PFSK-1 (cell line): ENCODE measurements around the gene ADGRF3.

ENCODE experiments used
- REST ChIP-seq, 2 experiments: IDR thresholded peaks; 2 replicates each; pipeline versions ENCODE4 v1.6.1 to v1.8.0; 2011 to 2012; ENCODE audit warnings: low read depth in 2 of 2, low read length in 2 of 2, control low read depth in 1 of 2, inconsistent platforms in 1 of 2, mild to moderate bottlenecking in 1 of 2, moderate library complexity in 1 of 2; ENCODE audit not compliant: insufficient read depth in 1 of 2
- SIN3A ChIP-seq: IDR thresholded peaks from 2 replicates; pipeline ENCODE4 v1.6.1; 2012; ENCODE audit warnings: mild to moderate bottlenecking, low read length, moderate library complexity, borderline replicate concordance; ENCODE audit not compliant: insufficient read depth
- TAF1 ChIP-seq: IDR thresholded peaks from 2 replicates; pipeline ENCODE4 v1.6.1; 2012; ENCODE audit warnings: low read length, control low read depth, borderline replicate concordance; ENCODE audit not compliant: insufficient read depth

DNA sequence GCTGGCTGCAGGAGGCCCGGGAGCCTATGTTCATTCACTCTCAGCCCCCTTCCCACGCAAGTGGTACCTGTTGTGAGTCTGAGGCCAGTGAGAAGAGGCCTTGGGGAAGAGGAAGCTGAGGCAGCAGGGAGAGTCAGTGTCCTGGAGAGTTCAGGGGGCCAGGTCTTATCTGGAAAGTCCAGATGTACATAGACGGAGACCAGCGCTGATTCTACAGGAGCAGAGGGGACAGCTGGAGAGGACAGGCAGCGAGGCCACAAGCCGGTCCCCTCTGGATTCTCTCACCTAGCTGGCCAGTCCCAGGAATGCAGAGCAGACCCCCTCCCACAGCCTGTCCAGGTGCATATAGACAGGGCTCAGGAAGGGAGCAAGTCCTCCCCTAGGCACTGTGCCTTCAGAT, 29.7 kb downstream of the ADGRF3 start:
- TF ChIP-seq REST (IDR thresholded peaks at IDR 0.05; ENCODE audit: insufficient read depth in 1 of 2, low read depth in 2 of 2, low read length in 2 of 2), result no peak
- TF ChIP-seq TAF1, result no peak
- no peak for TF ChIP-seq SIN3A
